Spleen (tissue), 7 donors: ENCODE measurements around the gene PLK5.
"Not testable (repeated sequence)": the region's sequence is repeated elsewhere in the genome, so short reads cannot be mapped to it uniquely, and the experiment has no call there.

Experiments used
- POLR2A ChIP-seq, 3 donors: fragments of 450-650 bp; IDR thresholded peaks; one replicate each; pipeline ENCODE4 v1.5.1; 2017; ENCODE audit warnings: antibody characterized with exemption in 3 of 3, mild to moderate bottlenecking in 1 of 3
- POLR2AphosphoS5 ChIP-seq, 3 donors: sonication (generic); formaldehyde crosslinking; IDR thresholded peaks; one replicate each; pipeline ENCODE4 v1.5.1; 2017; ENCODE audit warnings: antibody characterized with exemption in 3 of 3
- TF ChIP-seq, protein P1 (sequence below), 11 experiments: fragments of 200-600 bp in 7 of 11; fragments of 450-650 bp in 4 of 11; sonication (generic) in 4 of 11; IDR thresholded peaks in 8 of 11; conservative IDR thresholded peaks in 3 of 11; 1 replicate in 7 of 11; 2 replicates in 4 of 11; pipeline versions ENCODE4 v1.4.0 to v1.8.0; 2016 to 2021; ENCODE audit warnings: antibody characterized with exemption in 11 of 11, inconsistent platforms in 4 of 11, mild to moderate bottlenecking in 1 of 11
- donor health status: DM: no; HTN: no; CAD: no; lungs with moderate emphysema.
- donor health status: DM: no; HTN: no; CAD: no.
- donor health status: DM: no; HTN: no; CAD: no.

GRCh38 chr19:1499231-1499630 is 24.6 kb upstream of the PLK5 start:
- TF ChIP-seq, protein P1, sequence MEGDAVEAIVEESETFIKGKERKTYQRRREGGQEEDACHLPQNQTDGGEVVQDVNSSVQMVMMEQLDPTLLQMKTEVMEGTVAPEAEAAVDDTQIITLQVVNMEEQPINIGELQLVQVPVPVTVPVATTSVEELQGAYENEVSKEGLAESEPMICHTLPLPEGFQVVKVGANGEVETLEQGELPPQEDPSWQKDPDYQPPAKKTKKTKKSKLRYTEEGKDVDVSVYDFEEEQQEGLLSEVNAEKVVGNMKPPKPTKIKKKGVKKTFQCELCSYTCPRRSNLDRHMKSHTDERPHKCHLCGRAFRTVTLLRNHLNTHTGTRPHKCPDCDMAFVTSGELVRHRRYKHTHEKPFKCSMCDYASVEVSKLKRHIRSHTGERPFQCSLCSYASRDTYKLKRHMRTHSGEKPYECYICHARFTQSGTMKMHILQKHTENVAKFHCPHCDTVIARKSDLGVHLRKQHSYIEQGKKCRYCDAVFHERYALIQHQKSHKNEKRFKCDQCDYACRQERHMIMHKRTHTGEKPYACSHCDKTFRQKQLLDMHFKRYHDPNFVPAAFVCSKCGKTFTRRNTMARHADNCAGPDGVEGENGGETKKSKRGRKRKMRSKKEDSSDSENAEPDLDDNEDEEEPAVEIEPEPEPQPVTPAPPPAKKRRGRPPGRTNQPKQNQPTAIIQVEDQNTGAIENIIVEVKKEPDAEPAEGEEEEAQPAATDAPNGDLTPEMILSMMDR (IDR thresholded peaks at IDR 0.05 in 8 of 11, conservative IDR thresholded peaks at IDR 0.05 in 3 of 11), result not testable (repeated sequence)
- not testable (repeated sequence) for TF ChIP-seq POLR2A, POLR2AphosphoS5 (IDR thresholded peaks at IDR 0.05)
